ENCODE measurements around the gene AFAP1L1.

The AFAP1L1 gene

GRCh38 chr5:149341876-149342275, 70.2 kb downstream of the AFAP1L1 start:
- H3K27ac ChIP-seq: no peak overlapping the region
- peaks cover 26 to 27% of the 10 kb centered on the region in 2 experiments for H3K4me1 ChIP-seq (ENCODE audit: control insufficient read depth in 1 of 2, insufficient read depth in 1 of 2, low read depth in 1 of 2, low read length in 1 of 2)
- H3K4me3 ChIP-seq (ENCODE audit: low read depth in 1 of 2, low read length in 1 of 2): no peak overlapping the region
- TF ChIP-seq, protein P1, sequence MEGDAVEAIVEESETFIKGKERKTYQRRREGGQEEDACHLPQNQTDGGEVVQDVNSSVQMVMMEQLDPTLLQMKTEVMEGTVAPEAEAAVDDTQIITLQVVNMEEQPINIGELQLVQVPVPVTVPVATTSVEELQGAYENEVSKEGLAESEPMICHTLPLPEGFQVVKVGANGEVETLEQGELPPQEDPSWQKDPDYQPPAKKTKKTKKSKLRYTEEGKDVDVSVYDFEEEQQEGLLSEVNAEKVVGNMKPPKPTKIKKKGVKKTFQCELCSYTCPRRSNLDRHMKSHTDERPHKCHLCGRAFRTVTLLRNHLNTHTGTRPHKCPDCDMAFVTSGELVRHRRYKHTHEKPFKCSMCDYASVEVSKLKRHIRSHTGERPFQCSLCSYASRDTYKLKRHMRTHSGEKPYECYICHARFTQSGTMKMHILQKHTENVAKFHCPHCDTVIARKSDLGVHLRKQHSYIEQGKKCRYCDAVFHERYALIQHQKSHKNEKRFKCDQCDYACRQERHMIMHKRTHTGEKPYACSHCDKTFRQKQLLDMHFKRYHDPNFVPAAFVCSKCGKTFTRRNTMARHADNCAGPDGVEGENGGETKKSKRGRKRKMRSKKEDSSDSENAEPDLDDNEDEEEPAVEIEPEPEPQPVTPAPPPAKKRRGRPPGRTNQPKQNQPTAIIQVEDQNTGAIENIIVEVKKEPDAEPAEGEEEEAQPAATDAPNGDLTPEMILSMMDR (IDR thresholded peaks at IDR 0.05): no peak
- no peaks in the 10 kb centered on the region for H3K27me3 ChIP-seq
- no peaks in the 10 kb centered on the region for H3K9me3 ChIP-seq
- H3K36me3 ChIP-seq: no peaks in the 10 kb centered on the region

DNA sequence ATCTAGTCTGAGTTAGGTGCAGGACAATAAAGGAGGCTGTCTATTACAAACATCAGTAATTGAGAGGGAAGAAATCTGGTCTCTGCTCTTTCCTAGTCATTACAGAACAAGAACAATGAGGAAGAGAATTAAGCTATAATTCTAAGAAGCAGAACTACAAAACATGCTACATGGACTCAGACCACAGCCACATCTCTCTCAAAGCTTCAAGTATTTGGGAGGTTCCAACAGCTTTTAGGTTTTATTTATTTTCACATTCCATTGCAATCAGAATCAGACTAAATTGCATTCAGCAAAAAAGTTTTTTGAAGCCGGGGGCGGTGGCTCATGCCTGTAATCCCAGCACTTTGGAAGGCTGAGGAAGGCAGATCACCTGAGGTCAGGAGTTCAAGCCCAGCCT, 72.5 kb downstream of the AFAP1L1 start:
- TF ChIP-seq, protein P1 (IDR thresholded peaks at IDR 0.05): no peak
- Histone ChIP-seq H3K27ac (peak overlapping the region; percentile 80), H3K9me3 (no peaks in the 10 kb centered on the region), H3K4me3 (ENCODE audit: low read depth in 1 of 2, low read length in 1 of 2) (no peak overlapping the region), H3K27me3 (no peaks in the 10 kb centered on the region), H3K4me1 (ENCODE audit: control insufficient read depth in 1 of 2, insufficient read depth in 1 of 2, low read depth in 1 of 2, low read length in 1 of 2) (peaks cover 33 to 39% of the 10 kb centered on the region in 2 experiments), H3K36me3 (peaks cover 13% of the 10 kb centered on the region)

DNA sequence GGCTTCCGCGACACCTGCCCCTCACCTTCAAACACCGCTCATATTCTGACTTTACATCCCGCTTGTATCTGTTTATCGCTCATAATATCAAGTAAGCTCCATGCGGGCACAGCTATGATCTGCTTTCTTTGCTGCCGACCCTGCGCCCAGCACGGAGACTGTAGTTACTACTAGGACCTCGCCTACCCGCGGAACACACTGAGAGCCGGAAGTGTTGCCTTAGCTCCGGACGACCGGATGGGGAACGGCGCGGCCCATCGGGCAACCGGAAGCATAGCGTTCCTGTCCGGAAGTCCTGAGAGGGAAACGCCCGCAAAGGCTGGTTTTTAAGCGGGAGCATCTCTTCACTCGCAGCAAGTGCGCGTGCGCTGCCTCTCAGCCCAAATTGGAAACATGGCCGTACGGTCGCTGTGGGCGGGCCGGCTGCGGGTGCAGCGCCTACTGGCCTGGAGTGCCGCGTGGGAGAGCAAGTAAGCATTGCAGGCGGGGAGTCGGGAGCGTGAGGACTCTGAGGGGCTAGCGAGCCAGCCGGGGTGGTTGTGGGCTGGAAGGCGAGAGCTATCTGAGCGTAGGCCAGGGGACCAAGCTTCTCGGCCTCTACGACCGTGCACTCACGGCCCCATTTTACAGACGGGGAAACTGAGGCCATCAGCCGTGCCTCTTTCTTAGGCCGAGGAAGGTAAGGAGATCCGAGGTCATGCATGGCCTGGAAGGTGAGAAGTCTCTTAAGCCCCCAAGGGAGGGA, 73.7 kb downstream of the AFAP1L1 start, which contains the start of gene GRPEL2:
Gene GRPEL2 (plus strand): TSS at position 353 of the 745 bp plus-strand sequence. CDS start 41 bp downstream, at position 394.
- TF ChIP-seq, protein P1 (IDR thresholded peaks at IDR 0.05): no peak
- H3K27me3 ChIP-seq: no peaks in the 10 kb centered on the region
- peaks cover 33 to 39% of the 10 kb centered on the region in 2 experiments for H3K4me1 ChIP-seq (ENCODE audit: control insufficient read depth in 1 of 2, insufficient read depth in 1 of 2, low read depth in 1 of 2, low read length in 1 of 2)
- peak within 1 kb of the TSS; percentile 80 for H3K27ac ChIP-seq
- peak within 1 kb of the TSS; percentile 83 to 88 for H3K4me3 ChIP-seq (ENCODE audit: low read depth in 1 of 2, low read length in 1 of 2)
- H3K9me3 ChIP-seq: no peaks in the 10 kb centered on the region
- peaks cover 25% of the 10 kb centered on the region for H3K36me3 ChIP-seq

DNA sequence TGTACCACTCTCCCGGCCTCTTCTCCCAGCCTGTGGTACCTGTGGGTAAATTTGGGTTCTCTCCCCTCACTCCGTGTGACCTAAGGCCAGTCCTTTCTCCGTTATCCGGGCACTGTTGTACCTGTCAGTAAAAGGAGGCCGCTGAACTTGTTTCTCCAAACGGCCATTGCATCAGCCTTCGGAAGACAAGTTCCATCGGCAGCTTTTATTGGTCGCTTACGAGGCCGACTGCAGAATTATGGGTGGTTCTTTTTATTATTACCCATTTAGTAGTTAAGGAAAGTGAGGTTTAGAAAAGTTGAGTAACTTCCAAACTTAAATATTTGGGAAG, 74.2 kb downstream of the AFAP1L1 start:
- TF ChIP-seq, protein P1 (IDR thresholded peaks at IDR 0.05): no peak
- no peaks in the 10 kb centered on the region for H3K27me3 ChIP-seq
- H3K27ac ChIP-seq: peak overlapping the region; percentile 80
- H3K4me1 ChIP-seq (ENCODE audit: control insufficient read depth in 1 of 2, insufficient read depth in 1 of 2, low read depth in 1 of 2, low read length in 1 of 2): peaks cover 33 to 39% of the 10 kb centered on the region in 2 experiments
- no peaks in the 10 kb centered on the region for H3K9me3 ChIP-seq
- peaks cover 30% of the 10 kb centered on the region for H3K36me3 ChIP-seq
- H3K4me3 ChIP-seq (ENCODE audit: low read depth in 1 of 2, low read length in 1 of 2): peak overlapping the region; percentile 83 to 88

GRCh38 chr5:149348518-149348917, 76.9 kb downstream of the AFAP1L1 start:
- Histone ChIP-seq H3K27me3 (no peaks in the 10 kb centered on the region), H3K4me1 (ENCODE audit: control insufficient read depth in 1 of 2, insufficient read depth in 1 of 2, low read depth in 1 of 2, low read length in 1 of 2) (peaks cover 33 to 39% of the 10 kb centered on the region in 2 experiments), H3K36me3 (peaks cover 57% of the 10 kb centered on the region), H3K4me3 (ENCODE audit: low read depth in 1 of 2, low read length in 1 of 2) (no peak overlapping the region), H3K9me3 (no peaks in the 10 kb centered on the region), H3K27ac (no peak overlapping the region)
- TF ChIP-seq, protein P1 (IDR thresholded peaks at IDR 0.05): no peak

Measured in neutrophil (primary cell).